Testis (tissue), 5 donors: ENCODE results near the gene FGGY. TPM values are rescaled to one million over a fixed set of nuclear protein-coding genes. Genes with fewer than 3 reads are reported as not detected.
"Not testable (repeated sequence)": the region's sequence is repeated elsewhere in the genome, so short reads cannot be mapped to it uniquely, and the experiment has no call there.

Source experiments
- DNase-seq: peaks from one replicate; pipeline ENCODE4 v3.0.0-alpha.2; 2019
- H3K27ac ChIP-seq, 2 donors: fragments of 200-600 bp; sonication (generic); one replicate each; pipeline ENCODE4 v1.5.1; 2019
- H3K27me3 ChIP-seq: fragments of 200-600 bp; sonication (generic); one replicate; pipeline ENCODE4 v1.5.1; 2019
- H3K36me3 ChIP-seq: fragments of 200-600 bp; sonication (generic); one replicate; pipeline ENCODE4 v1.5.1; 2017; ENCODE audit warnings: low read depth; ENCODE audit errors: missing control alignments
- H3K4me1 ChIP-seq: fragments of 200-600 bp; sonication (generic); one replicate; pipeline ENCODE4 v1.5.1; 2019
- H3K4me3 ChIP-seq, 2 donors: fragments of 200-600 bp; sonication (generic); one replicate each; pipeline ENCODE4 v1.5.1; 2017 to 2019
- H3K9me3 ChIP-seq: fragments of 200-600 bp; sonication (generic); one replicate; pipeline ENCODE4 v1.5.1; 2017
- POLR2A ChIP-seq: fragments of 450-650 bp; IDR thresholded peaks from one replicate; pipeline ENCODE4 v1.6.1; 2017; ENCODE audit warnings: antibody characterized with exemption, mild to moderate bottlenecking, moderate library complexity
- WGBS, 2 donors: methylation state at CpG; one replicate each; pipeline ENCODE4 v1.1.5; 2018; 5-methylcytosine and 5-hydroxymethylcytosine counted together
- intact Hi-C: fragments of 100-400 bp; cut with DNase I; formaldehyde crosslinking; loops from one replicate; pipeline ENCODE4 v1.15.1; 2023; ENCODE audit warnings: low total_unique reads
- long read RNA-seq, 2 donors: transcript quantifications; one replicate each; lab custom pipeline, GENCODE V29; 2026
- polyA plus RNA-seq: library from polyadenylated mRNA; stranded (reverse); fragments of 350-450 nt; fragmentation: Illumina TruSeq; extraction: RNeasy Lipid Tissue Mini Kit (QIAGEN cat#74804); gene quantifications from one replicate; pipeline ENCODE4 v1.2.3, GENCODE V29; 2014; ENCODE audit warnings: low read depth, low replicate concordance; ENCODE audit not compliant: insufficient read depth
- total RNA-seq, 2 donors: library from RNA; depleted of rRNA; stranded (reverse); fragments of >200 nt; gene quantifications; one replicate each; pipeline ENCODE4 v1.2.3, GENCODE V29; 2016
- TF ChIP-seq, protein P1 (sequence below), 3 experiments: fragments of 450-650 bp in 2 of 3; fragments of 200-600 bp in 1 of 3; sonication (generic) in 1 of 3; IDR thresholded peaks; one replicate each; pipeline ENCODE4 v1.5.1; 2016 to 2019; ENCODE audit warnings: antibody characterized with exemption in 3 of 3, mild to moderate bottlenecking in 2 of 3, moderate library complexity in 1 of 3

The FGGY gene, protein sequence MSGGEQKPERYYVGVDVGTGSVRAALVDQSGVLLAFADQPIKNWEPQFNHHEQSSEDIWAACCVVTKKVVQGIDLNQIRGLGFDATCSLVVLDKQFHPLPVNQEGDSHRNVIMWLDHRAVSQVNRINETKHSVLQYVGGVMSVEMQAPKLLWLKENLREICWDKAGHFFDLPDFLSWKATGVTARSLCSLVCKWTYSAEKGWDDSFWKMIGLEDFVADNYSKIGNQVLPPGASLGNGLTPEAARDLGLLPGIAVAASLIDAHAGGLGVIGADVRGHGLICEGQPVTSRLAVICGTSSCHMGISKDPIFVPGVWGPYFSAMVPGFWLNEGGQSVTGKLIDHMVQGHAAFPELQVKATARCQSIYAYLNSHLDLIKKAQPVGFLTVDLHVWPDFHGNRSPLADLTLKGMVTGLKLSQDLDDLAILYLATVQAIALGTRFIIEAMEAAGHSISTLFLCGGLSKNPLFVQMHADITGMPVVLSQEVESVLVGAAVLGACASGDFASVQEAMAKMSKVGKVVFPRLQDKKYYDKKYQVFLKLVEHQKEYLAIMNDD
- total RNA-seq (10 to 100 TPM; 32.3 to 32.8 TPM), polyA plus RNA-seq (14.6 TPM)
- long read RNA-seq, donor 1, partial matches to known transcripts = 13 of 13 reads
- long read RNA-seq, donor 1, other reads (novel, unspliced or antisense) = 0 of 13 reads
- long read RNA-seq, donor 2, partial matches to known transcripts = 0 of 2 reads
- long read RNA-seq, donor 2, other reads (novel, unspliced or antisense) = 0 of 2 reads

DNA sequence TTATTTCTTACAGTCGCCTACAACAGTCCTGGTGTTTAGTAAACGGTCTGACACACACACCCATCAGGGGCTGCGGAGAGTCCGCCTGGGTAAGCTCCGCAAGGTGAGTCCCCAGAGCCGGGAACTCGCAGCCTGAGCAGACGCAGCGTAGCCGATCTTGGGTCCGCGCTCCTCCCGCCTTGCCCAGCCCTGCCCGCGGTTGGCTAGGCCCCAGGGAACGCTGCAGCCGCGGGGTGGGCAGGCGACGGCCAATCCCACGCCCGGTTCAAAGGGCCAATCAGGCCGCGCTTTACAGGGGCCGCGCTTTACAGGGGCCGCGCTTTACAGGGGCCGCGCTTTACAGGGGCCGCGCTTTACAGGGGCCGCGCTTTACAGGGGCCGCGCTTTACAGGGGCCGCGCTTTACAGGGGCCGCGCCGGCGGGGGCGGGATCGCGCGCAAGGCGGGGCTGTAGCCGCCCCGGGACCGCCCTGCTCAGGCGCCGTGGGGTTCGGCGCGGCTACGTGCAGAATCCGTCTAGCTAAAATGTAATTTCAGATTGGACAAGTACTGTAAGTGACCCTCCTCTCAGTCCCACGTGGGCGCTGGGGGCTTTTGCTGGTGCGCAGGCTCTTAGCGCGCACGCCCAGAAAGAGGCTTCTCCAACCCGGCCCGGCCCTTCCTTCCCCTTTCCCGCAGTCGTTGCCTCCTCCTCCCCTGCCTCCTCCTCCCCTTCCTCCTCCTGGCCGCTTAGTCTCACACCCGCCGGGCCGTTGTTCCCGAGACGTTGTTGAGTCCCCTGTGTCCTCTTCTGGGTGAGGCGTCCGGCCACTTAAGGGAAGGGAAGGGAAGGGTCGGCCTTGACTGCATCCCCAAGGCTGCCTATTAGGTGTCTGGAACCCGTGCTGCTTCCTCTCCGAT, at the start of gene FGGY:
FGGY (plus strand) TSS at position 737 of the 899 bp plus-strand sequence. CDS start 24,456 bp downstream, outside the sequence.
- intact Hi-C loops = loop anchor here (10.0 kb wide), 1 partner anchor 512 kb away; the partner anchor contains the start of gene JUN
- Histone ChIP-seq H3K4me3 (peak within 1 kb of the TSS; percentile 59 to 65), H3K9me3 (no peaks in the 10 kb centered on the region), H3K4me1 (peaks cover 19% of the 10 kb centered on the region), H3K27me3 (no peaks in the 10 kb centered on the region), H3K36me3 (no peaks in the 10 kb centered on the region), H3K27ac (peak within 1 kb of the TSS; percentile 92 to 95)
- TF ChIP-seq, protein P1, sequence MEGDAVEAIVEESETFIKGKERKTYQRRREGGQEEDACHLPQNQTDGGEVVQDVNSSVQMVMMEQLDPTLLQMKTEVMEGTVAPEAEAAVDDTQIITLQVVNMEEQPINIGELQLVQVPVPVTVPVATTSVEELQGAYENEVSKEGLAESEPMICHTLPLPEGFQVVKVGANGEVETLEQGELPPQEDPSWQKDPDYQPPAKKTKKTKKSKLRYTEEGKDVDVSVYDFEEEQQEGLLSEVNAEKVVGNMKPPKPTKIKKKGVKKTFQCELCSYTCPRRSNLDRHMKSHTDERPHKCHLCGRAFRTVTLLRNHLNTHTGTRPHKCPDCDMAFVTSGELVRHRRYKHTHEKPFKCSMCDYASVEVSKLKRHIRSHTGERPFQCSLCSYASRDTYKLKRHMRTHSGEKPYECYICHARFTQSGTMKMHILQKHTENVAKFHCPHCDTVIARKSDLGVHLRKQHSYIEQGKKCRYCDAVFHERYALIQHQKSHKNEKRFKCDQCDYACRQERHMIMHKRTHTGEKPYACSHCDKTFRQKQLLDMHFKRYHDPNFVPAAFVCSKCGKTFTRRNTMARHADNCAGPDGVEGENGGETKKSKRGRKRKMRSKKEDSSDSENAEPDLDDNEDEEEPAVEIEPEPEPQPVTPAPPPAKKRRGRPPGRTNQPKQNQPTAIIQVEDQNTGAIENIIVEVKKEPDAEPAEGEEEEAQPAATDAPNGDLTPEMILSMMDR (IDR thresholded peaks at IDR 0.05) = no peak
- TF ChIP-seq POLR2A = peak; percentile 22
- DNase-seq = peak; percentile 97
- 0% methylated on average over 11 to 69 of the region's 78 CpGs for WGBS, 2 donors

DNA sequence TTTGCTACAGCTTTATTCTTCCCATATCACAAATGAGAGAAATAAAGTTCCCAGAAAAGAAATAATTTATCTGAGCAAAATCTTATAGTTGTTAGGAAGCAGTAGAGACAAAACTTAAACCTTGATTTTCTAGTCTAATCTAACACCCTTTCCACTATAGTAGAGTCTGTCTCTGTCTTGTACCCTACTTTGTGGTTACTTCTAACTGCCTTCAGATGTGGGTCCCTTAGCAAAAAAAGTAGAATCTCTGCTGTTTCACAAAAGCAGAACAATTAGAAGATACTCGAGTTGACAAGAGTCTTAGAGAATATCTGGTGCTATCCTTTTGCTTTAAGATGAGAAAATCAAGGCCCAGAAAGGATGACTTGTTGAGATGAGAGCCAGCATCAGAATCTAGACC, 48.1 kb upstream of the FGGY start:
- H3K27ac ChIP-seq = no peak overlapping the region
- no peak for DNase-seq
- WGBS, 2 donors = 64 to 67% methylated on average over 1 of the region's 1 CpG

DNA sequence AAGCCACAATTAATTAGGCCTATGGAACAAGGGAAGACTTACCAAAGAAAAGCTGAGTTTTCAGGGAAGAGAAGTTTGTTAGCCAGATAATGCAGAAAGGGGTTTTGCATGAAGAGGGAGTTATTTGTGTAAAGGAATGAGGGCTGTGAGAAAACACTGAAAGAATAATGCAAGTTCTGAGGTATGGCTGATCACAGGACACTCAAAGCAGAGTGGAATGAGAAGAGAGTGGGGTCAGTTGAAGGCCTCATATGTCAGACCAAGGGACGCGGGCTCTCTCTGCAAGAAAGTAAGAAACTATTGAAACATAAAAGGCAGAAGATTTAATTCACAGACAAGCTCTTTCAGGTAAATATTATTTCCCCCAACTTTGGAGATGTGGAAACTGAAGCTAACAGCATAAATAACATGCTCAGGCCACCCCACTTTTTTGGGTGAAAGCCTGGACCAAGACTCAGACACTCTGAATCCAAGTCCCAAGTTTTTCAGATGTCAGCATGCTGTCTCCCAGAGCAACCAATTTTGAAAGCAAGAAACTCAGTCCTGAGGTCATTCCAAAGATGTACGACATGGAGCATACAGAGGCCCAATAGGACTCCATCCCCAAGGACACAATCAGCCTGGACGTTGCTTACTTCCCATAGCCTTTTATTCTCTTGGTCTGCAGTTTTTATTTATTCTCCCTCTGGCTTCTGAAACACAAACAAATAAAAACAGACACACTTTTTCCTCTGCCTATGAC, 47.3 kb upstream of the FGGY start:
- WGBS, 2 donors = 63 to 70% methylated on average over 4 of the region's 4 CpGs
- no peak for TF ChIP-seq POLR2A
- TF ChIP-seq, protein P1 (IDR thresholded peaks at IDR 0.05) = no peak
- Histone ChIP-seq H3K27ac (peak overlapping the region in 1 of 2 donors; percentile 20), H3K27me3 (no peaks in the 10 kb centered on the region), H3K9me3 (no peaks in the 10 kb centered on the region), H3K4me1 (no peaks in the 10 kb centered on the region), H3K4me3 (no peak overlapping the region), H3K36me3 (no peaks in the 10 kb centered on the region)
- intact Hi-C loops = no loop called here
- DNase-seq = no peak

More for the DNA sequence above, 48.1 kb upstream of the FGGY start:
- Histone ChIP-seq H3K27me3 (no peaks in the 10 kb centered on the region), H3K4me1 (no peaks in the 10 kb centered on the region), H3K4me3 (no peak overlapping the region), H3K9me3 (no peaks in the 10 kb centered on the region), H3K36me3 (no peaks in the 10 kb centered on the region)
- intact Hi-C loops = no loop called here
- TF ChIP-seq POLR2A = no peak
- TF ChIP-seq, protein P1 (IDR thresholded peaks at IDR 0.05) = no peak

DNA sequence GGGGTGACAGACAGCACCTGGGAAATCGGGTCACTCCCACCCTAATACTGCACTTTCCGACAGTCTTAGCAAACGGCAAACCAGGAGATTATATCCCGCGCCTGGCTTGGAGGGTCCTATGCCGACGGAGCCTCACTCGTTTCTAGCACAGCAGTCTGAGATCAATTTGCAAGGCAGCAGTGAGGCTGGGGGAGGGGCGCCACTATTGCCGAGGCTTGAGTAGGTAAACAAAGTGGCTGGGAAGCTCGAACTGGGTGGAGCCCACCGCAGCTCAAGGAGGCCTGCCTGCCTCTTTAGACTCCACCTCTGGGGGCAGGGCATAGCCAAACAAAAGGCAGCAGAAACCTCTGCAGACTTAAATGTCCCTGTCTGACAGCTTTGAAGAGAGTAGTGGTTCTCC, 45.8 kb upstream of the FGGY start:
- H3K4me1 ChIP-seq, H3K36me3 ChIP-seq, intact Hi-C loops, H3K4me3 ChIP-seq, H3K27me3 ChIP-seq, DNase-seq, H3K27ac ChIP-seq, H3K9me3 ChIP-seq: not testable (repeated sequence)
- WGBS, 2 donors = 89 to 94% methylated on average over 10 to 12 of the region's 12 CpGs

DNA sequence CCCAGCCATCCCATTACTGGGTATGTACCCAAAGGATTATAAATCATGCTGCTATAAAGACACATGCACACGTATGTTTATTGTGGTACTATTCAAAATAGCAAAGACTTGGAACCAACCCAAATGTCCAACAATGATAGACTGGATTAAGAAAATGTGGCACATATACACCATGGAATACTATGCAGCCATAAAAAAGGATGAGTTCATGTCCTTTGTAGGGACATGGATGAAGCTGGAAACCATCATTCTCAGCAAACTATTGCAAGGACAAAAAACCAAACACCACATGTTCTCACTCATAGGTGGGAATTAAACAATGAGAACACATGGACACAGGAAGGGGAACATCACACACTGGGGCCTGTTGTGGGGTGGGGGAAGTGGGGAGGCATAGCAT, 40.5 kb upstream of the FGGY start:
- WGBS, 2 donors = no CpG with 5 or more reads among the region's 1 CpG
- H3K27me3 ChIP-seq, H3K36me3 ChIP-seq, DNase-seq, H3K4me1 ChIP-seq, H3K4me3 ChIP-seq, H3K27ac ChIP-seq, intact Hi-C loops, H3K9me3 ChIP-seq: not testable (repeated sequence)
